ENCODE results near the gene MCTP2.

The MCTP2 gene

GRCh38 chr15:94532226-94532625 lies 300.9 kb downstream of the MCTP2 start:
- H3K23ac ChIP-seq (ENCODE audit: low read depth, low read length, poor library complexity), result no peak overlapping the region
- H2AK5ac ChIP-seq (ENCODE audit: low read depth, low read length), result no peak overlapping the region
- no CpG with 5 or more reads among the region's 3 CpGs for WGBS, 2 donors (ENCODE audit: extremely low coverage in 2 of 2, insufficient read length in 2 of 2, insufficient replicate concordance in 1 of 2)
- H3K4me3 ChIP-seq (ENCODE audit: low read length in 2 of 2), result no peak overlapping the region
- no peak overlapping the region for H2BK15ac ChIP-seq (ENCODE audit: low read length)
- no peak overlapping the region for H3K9ac ChIP-seq (ENCODE audit: low read depth, low read length, poor library complexity)
- H2BK5ac ChIP-seq (ENCODE audit: low read length), result no peak overlapping the region
- H3K36me3 ChIP-seq (replicated peaks in 1 of 2; ENCODE audit: control insufficient read depth in 2 of 2, insufficient read depth in 2 of 2, low read length in 2 of 2), result no peaks in the 10 kb centered on the region
- no peak for DNase-seq (ENCODE audit: low spot score)
- no peak overlapping the region for H2BK120ac ChIP-seq (ENCODE audit: low read depth, low read length)
- H2BK12ac ChIP-seq (ENCODE audit: low read length), result no peak overlapping the region
- no peak overlapping the region for H3K14ac ChIP-seq (ENCODE audit: low read length)
- H3K4me1 ChIP-seq (ENCODE audit: control insufficient read depth in 2 of 2, insufficient read depth in 1 of 2, low read depth in 1 of 2, low read length in 2 of 2), result peaks cover 0 to 7% of the 10 kb centered on the region in 2 donors
- H3K79me1 ChIP-seq (ENCODE audit: low read depth, low read length), result no peaks in the 10 kb centered on the region
- H4K91ac ChIP-seq (ENCODE audit: low read depth, low read length, poor library complexity), result no peak overlapping the region
- no peaks in the 10 kb centered on the region for H3K27me3 ChIP-seq (ENCODE audit: control insufficient read depth in 3 of 3, insufficient read depth in 3 of 3, low read depth in 1 of 3, low read length in 3 of 3)
- no peak overlapping the region for H3K4me2 ChIP-seq (ENCODE audit: insufficient read depth, low read length, poor library complexity, severe bottlenecking)
- H3K4ac ChIP-seq (ENCODE audit: low read length), result no peak overlapping the region
- H3K18ac ChIP-seq (ENCODE audit: low read length), result no peak overlapping the region
- no peak overlapping the region for H2AFZ ChIP-seq (ENCODE audit: low read length)
- H4K8ac ChIP-seq (ENCODE audit: low read depth, low read length), result no peak overlapping the region
- H3K9me3 ChIP-seq (replicated peaks in 1 of 2; ENCODE audit: control insufficient read depth in 2 of 2, insufficient read depth in 1 of 2, low read depth in 1 of 2, low read length in 2 of 2), result no peaks in the 10 kb centered on the region
- no peak overlapping the region for H3K27ac ChIP-seq (replicated peaks; ENCODE audit: low read length)
